ENCODE results near the gene ARFGEF3. TPM values are rescaled to one million over a fixed set of nuclear protein-coding genes. Genes with fewer than 3 reads are reported as not detected.

ARFGEF3 gene
- total RNA-seq, 1 donor from 2014 or later, result 9.5 TPM

DNA sequence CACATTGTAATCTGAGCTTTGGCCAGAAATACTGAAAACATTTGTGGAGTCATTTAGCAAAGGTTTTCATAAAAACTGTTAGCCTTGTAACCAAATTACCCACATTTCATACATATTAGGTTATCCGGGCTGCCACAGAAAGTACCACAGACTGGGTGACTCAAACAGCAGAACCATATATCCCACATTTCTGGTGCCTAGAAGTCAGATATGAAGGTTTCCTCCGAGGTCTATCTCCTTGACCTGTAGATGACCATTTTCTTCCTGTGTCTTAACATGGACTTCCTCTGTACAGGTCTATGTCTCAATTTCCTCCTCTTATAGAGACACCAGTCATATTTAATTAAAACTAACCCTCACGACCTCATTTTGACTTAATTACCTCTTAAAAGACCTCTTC is 166.5 kb downstream of the ARFGEF3 start:
- H3K4me3 ChIP-seq (ENCODE audit: low read depth, low read length), result no peak overlapping the region
- TF ChIP-seq CTCF (conservative IDR thresholded peaks at IDR 0.05; ENCODE audit: low read depth, low read length), result no peak
- DNase-seq (ENCODE audit: low read depth), result no peak

- no peak for DNase-seq (ENCODE audit: low read depth)
- TF ChIP-seq CTCF (conservative IDR thresholded peaks at IDR 0.05; ENCODE audit: low read depth, low read length), result no peak
- H3K4me3 ChIP-seq (ENCODE audit: low read depth, low read length), result no peak overlapping the region
Measured at GRCh38 chr6:138330763-138331162, 169.0 kb downstream of the ARFGEF3 start.

DNA sequence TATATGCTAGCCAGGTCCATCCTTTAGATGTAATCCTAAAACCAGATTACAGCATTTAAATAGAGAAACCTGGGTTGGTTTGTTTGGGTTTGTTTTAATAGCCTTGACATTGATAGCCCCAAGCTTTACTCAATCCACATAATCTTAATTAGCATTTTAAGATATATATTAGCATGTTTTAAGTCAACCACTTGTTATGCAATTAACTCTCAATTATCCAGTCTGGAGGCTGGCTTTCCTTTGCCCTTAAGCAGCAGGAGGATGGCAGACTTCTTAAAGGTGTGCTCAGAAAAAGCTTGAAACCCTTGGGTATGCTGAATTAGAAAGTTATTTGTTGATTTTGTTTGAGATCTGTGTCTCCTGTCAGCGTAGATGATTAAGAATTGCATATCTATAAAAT is 169.7 kb downstream of the ARFGEF3 start:
- no peak for DNase-seq (ENCODE audit: low read depth)
- TF ChIP-seq CTCF (conservative IDR thresholded peaks at IDR 0.05; ENCODE audit: low read depth, low read length), result no peak
- H3K4me3 ChIP-seq (ENCODE audit: low read depth, low read length), result no peak overlapping the region

GRCh38 chr6:138331984-138332383 is 170.2 kb downstream of the ARFGEF3 start:
- no peak for DNase-seq (ENCODE audit: low read depth)
- no peak overlapping the region for H3K4me3 ChIP-seq (ENCODE audit: low read depth, low read length)
- no peak for TF ChIP-seq CTCF (conservative IDR thresholded peaks at IDR 0.05; ENCODE audit: low read depth, low read length)

DNA sequence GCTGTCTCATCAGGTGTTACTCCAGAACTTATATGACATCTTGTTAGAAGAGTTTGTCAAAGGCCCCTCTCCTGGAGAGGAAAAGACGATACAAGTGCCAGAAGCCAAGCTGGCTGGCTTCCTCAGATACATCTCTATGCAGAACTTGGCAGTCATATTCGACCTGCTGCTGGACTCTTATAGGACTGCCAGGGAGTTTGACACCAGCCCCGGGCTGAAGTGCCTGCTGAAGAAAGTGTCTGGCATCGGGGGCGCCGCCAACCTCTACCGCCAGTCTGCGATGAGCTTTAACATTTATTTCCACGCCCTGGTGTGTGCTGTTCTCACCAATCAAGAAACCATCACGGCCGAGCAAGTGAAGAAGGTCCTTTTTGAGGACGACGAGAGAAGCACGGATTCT is 172.3 kb downstream of the ARFGEF3 start:
- no peak overlapping the region for H3K4me3 ChIP-seq (ENCODE audit: low read depth, low read length)
- TF ChIP-seq CTCF (conservative IDR thresholded peaks at IDR 0.05; ENCODE audit: low read depth, low read length), result no peak
- DNase-seq (ENCODE audit: low read depth), result no peak

DNA sequence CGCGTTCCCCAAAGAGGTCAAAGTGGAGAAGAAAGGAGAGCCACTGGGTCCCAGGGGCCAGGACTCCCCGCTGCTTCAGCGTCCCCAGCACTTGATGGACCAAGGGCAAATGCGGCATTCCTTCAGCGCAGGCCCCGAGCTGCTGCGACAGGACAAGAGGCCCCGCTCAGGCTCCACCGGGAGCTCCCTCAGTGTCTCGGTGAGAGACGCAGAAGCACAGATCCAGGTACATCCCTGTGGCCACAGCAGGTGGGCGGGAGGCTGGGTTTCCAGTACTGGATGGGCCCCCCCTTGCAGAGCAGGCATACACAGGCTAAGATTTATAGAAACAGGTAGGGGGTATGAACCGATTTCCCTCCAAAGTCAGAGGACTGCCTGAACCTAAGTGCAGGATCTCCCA is 173.2 kb downstream of the ARFGEF3 start:
- no peak for DNase-seq (ENCODE audit: low read depth)
- no peak for TF ChIP-seq CTCF (conservative IDR thresholded peaks at IDR 0.05; ENCODE audit: low read depth, low read length)
- no peak overlapping the region for H3K4me3 ChIP-seq (ENCODE audit: low read depth, low read length)

DNA sequence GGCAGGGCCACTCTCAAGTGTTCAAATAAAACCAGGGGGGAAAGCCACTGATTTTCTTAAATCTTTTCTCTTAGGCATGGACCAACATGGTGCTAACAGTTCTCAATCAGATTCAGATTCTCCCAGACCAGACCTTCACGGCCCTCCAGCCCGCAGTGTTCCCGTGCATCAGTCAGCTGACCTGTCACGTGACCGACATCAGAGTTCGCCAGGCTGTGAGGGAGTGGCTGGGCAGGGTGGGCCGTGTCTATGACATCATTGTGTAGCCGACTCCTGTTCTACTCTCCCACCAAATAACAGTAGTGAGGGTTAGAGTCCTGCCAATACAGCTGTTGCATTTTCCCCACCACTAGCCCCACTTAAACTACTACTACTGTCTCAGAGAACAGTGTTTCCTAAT is 174.5 kb downstream of the ARFGEF3 start:
- no peak for TF ChIP-seq CTCF (conservative IDR thresholded peaks at IDR 0.05; ENCODE audit: low read depth, low read length)
- no peak overlapping the region for H3K4me3 ChIP-seq (ENCODE audit: low read depth, low read length)
- no peak for DNase-seq (ENCODE audit: low read depth)
